A549 (cell line): ENCODE results near the gene CTXN1.

ENCODE experiments used
- ESRRA ChIP-seq: fragments of 150-350 bp; IDR thresholded peaks from 2 replicates; pipeline ENCODE4 v1.6.1; 2014; ENCODE audit warnings: mild to moderate bottlenecking, low read length, borderline replicate concordance
- HEYL ChIP-seq: fragments of 250-450 bp; sonication (Bioruptor Pico); IDR thresholded peaks from 2 replicates; pipeline ENCODE4 v1.8.0; 2021; ENCODE audit warnings: mild to moderate bottlenecking, moderate library complexity
- JUN ChIP-seq, 2 experiments: fragments of >200 bp; sonication (Bioruptor Twin); formaldehyde crosslinking; IDR thresholded peaks; 2 replicates in 1 of 2; 3 replicates in 1 of 2; pipeline ENCODE4 v1.6.1; 2016 to 2017
- JUNB ChIP-seq: fragments of >200 bp; sonication (Bioruptor Twin); formaldehyde crosslinking; IDR thresholded peaks from 2 replicates; pipeline ENCODE4 v1.6.1; 2016
- MAZ ChIP-seq: fragments of 150-350 bp; IDR thresholded peaks from 2 replicates; pipeline ENCODE4 v1.6.1; 2014; ENCODE audit warnings: antibody characterized with exemption, low read depth, low read length, borderline replicate concordance
- POLR2A ChIP-seq: IDR thresholded peaks from 2 replicates; pipeline ENCODE4 v1.6.1; 2012; ENCODE audit warnings: mild to moderate bottlenecking, low read length
- RCOR1 ChIP-seq: fragments of 150-350 bp; IDR thresholded peaks from 2 replicates; pipeline ENCODE4 v1.6.1; 2014; ENCODE audit warnings: antibody characterized with exemption, low read length, low read depth
- RNF2 ChIP-seq: fragments of 200-600 bp; sonication (generic); IDR thresholded peaks from 2 replicates; pipeline ENCODE4 v1.6.1; 2016; ENCODE audit warnings: low read depth, mild to moderate bottlenecking, antibody characterized with exemption, moderate library complexity, borderline replicate concordance
- ZFP36 ChIP-seq: fragments of 450-650 bp; IDR thresholded peaks from 2 replicates; pipeline ENCODE4 v1.6.1; 2014; ENCODE audit warnings: borderline replicate concordance; ENCODE audit not compliant: partially characterized antibody
- TF ChIP-seq, protein P1 (sequence below): IDR thresholded peaks from 2 replicates; pipeline ENCODE4 v1.6.1; 2012; ENCODE audit warnings: low read depth, borderline replicate concordance
- TF ChIP-seq, protein P2 (sequence below): IDR thresholded peaks from 2 replicates; pipeline ENCODE4 v1.6.1; 2012
- TF ChIP-seq, protein P3 (sequence below): fragments of >200 bp; sonication (Bioruptor Twin); formaldehyde crosslinking; IDR thresholded peaks from 3 replicates; pipeline ENCODE4 v1.5.1; 2016

DNA sequence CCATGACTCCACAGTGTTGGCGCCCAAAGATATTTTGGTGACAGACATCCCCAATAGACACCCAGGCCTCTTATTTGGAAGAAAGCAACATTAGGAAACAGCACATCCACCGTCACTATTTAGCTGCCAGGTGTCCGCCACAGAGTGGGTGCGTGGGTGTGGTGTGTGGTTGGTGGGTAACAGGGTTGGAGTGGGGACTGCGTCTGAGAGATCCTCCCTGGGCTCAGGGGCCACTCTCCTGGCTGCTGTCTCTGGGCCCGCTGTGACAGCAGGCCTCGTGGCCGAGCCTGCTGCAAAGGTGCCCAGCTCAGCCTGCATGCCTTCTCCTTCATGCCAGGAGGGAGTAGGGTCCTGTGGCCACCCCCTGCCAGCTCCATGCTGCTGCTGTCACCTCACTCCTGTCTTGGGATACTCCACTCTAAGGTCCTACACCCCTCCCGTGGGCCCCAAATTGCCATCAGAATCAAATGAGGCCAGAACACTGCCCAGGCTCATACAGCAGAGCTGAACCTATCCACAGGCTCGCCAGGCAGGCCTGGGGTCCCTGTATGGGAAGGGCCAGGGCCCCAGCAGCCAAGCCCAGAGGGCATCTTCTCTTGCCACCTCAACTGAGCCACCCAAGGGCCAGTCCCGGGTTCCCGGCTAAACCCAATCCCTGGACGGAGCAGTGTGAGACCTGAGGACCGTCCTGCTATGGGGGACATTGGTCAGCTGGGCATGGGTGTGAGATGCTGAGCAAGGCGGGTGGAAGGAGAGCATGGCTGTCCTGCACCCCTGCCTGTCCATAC is 42.3 kb upstream of the CTXN1 start:
- TF ChIP-seq, protein P1, sequence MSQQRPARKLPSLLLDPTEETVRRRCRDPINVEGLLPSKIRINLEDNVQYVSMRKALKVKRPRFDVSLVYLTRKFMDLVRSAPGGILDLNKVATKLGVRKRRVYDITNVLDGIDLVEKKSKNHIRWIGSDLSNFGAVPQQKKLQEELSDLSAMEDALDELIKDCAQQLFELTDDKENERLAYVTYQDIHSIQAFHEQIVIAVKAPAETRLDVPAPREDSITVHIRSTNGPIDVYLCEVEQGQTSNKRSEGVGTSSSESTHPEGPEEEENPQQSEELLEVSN: no peak
- TF ChIP-seq, protein P2, sequence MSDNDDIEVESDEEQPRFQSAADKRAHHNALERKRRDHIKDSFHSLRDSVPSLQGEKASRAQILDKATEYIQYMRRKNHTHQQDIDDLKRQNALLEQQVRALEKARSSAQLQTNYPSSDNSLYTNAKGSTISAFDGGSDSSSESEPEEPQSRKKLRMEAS: no peak
- TF ChIP-seq RNF2: no peak
- TF ChIP-seq ZFP36: no peak
- TF ChIP-seq, protein P3, sequence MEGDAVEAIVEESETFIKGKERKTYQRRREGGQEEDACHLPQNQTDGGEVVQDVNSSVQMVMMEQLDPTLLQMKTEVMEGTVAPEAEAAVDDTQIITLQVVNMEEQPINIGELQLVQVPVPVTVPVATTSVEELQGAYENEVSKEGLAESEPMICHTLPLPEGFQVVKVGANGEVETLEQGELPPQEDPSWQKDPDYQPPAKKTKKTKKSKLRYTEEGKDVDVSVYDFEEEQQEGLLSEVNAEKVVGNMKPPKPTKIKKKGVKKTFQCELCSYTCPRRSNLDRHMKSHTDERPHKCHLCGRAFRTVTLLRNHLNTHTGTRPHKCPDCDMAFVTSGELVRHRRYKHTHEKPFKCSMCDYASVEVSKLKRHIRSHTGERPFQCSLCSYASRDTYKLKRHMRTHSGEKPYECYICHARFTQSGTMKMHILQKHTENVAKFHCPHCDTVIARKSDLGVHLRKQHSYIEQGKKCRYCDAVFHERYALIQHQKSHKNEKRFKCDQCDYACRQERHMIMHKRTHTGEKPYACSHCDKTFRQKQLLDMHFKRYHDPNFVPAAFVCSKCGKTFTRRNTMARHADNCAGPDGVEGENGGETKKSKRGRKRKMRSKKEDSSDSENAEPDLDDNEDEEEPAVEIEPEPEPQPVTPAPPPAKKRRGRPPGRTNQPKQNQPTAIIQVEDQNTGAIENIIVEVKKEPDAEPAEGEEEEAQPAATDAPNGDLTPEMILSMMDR: no peak
- TF ChIP-seq POLR2A: no peak
- no peak for TF ChIP-seq RCOR1
- TF ChIP-seq JUN (IDR thresholded peaks at IDR 0.05): no peak
- TF ChIP-seq ESRRA: no peak
- TF ChIP-seq HEYL: no peak
- TF ChIP-seq MAZ: no peak
- no peak for TF ChIP-seq JUNB
